ENCODE results near the gene DICER1.

The DICER1 gene

GRCh38 chr14:95048771-95049312, 108.5 kb downstream of the DICER1 start:
- TF ChIP-seq EZH2 (optimal IDR thresholded peaks at IDR 0.05; ENCODE audit: low read depth, low read length), result no peak
- TF ChIP-seq CTCF (IDR thresholded peaks at IDR 0.05; ENCODE audit: low read length), result no peak
- no peak for TF ChIP-seq EZH2phosphoT487 (IDR thresholded peaks at IDR 0.05; ENCODE audit: low read length)
- Histone ChIP-seq H3F3A (ENCODE audit: insufficient read depth, low read length) (no peaks in the 10 kb centered on the region), H3K4me3 (ENCODE audit: low read length) (no peak overlapping the region), H3K27ac (ENCODE audit: low read length) (no peak overlapping the region), H2AFZ (ENCODE audit: low read length) (no peak overlapping the region), H3K9me2 (replicated peaks; ENCODE audit: insufficient read depth, low read length) (no peaks in the 10 kb centered on the region), H3K4me1 (ENCODE audit: low read length) (no peaks in the 10 kb centered on the region), H3K9me3 (replicated peaks; ENCODE audit: insufficient read depth, low read length) (no peaks in the 10 kb centered on the region), H3K4me2 (ENCODE audit: low read depth, low read length) (no peak overlapping the region), H3K36me3 (replicated peaks; ENCODE audit: insufficient read depth, low read length) (no peaks in the 10 kb centered on the region), H4K20me1 (ENCODE audit: insufficient read depth, low read length) (no peaks in the 10 kb centered on the region), H3K27me3 (replicated peaks; ENCODE audit: insufficient read depth, low read length) (no peaks in the 10 kb centered on the region), H3K9ac (ENCODE audit: low read length) (no peak overlapping the region), H3K79me2 (ENCODE audit: low read length) (no peaks in the 10 kb centered on the region)
- no peak for DNase-seq

DNA sequence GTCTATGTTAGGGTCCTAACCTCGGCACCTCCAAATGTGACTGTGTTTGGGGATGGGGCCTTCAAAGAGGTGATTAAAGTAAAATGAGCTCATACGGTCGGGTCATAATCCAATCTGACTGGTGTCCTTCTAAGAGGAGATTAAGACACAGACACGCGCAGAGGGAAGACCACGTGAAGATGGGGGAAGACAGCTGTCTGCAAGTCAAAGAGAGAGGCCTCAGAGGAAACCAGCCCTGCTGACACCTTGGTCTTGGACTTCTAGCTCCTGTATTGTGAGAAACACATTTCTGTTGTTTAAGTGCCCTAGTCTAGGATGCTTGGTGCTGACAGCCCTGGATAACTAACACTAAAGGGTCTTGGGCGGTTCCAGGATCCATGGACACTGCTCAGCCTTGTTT, 109.6 kb downstream of the DICER1 start:
- Histone ChIP-seq H4K20me1 (ENCODE audit: insufficient read depth, low read length) (no peaks in the 10 kb centered on the region), H3K4me1 (ENCODE audit: low read length) (no peaks in the 10 kb centered on the region), H3K27me3 (replicated peaks; ENCODE audit: insufficient read depth, low read length) (no peaks in the 10 kb centered on the region), H3K9ac (ENCODE audit: low read length) (no peak overlapping the region), H2AFZ (ENCODE audit: low read length) (no peak overlapping the region), H3K9me3 (replicated peaks; ENCODE audit: insufficient read depth, low read length) (no peaks in the 10 kb centered on the region), H3K4me3 (ENCODE audit: low read length) (no peak overlapping the region), H3F3A (ENCODE audit: insufficient read depth, low read length) (no peaks in the 10 kb centered on the region), H3K36me3 (replicated peaks; ENCODE audit: insufficient read depth, low read length) (no peaks in the 10 kb centered on the region), H3K4me2 (ENCODE audit: low read depth, low read length) (no peak overlapping the region), H3K9me2 (replicated peaks; ENCODE audit: insufficient read depth, low read length) (no peaks in the 10 kb centered on the region), H3K79me2 (ENCODE audit: low read length) (no peaks in the 10 kb centered on the region), H3K27ac (ENCODE audit: low read length) (no peak overlapping the region)
- TF ChIP-seq EZH2phosphoT487 (IDR thresholded peaks at IDR 0.05; ENCODE audit: low read length), result no peak
- no peak for TF ChIP-seq CTCF (IDR thresholded peaks at IDR 0.05; ENCODE audit: low read length)
- no peak for TF ChIP-seq EZH2 (optimal IDR thresholded peaks at IDR 0.05; ENCODE audit: low read depth, low read length)
- no peak for DNase-seq

DNA sequence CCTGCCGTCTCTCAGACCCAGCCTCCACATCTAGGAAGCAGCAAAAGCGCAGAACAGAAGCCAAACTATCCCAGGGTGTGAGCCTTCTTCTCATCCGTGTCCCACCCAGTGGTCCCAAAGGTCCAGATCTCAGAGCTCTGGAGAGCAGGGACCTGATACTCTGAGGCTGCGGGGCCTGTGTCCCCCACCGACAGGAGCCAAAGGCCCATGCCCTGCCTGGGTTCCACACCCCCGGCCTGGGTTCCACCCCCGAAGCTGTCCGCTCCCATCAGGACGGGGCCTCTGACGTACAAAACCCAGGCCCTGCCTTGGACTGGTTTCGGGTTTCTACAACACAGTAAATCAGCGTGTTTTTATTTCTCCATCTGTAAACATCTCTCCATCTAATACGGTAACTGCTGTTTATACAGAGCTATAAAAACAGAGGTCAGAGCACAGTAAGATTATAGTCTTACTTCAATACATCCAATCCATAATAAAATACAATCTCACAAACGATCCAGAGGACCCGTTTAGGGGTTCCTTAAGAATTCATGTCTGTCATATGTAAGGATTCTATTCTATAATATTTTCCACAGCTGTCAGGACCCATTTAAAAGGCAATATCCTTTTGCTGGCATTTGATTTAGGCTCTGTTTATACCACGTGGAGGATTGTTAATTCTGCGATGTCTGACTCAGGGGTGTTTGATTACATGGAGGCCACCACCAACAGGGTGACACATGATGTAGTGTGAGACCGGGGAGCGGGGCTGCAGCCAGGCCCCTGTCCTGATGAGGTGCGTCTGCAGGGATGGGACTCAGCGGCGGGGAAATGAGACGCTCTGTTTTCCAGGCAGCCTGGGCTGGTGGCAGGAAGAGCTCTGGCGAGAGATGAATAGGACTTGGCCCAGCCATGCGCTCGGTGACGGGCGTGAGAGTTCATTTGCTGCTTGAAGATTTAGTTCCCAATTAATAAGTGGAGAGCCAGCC, 110.3 kb downstream of the DICER1 start:
- DNase-seq, result no peak
- H3K9ac ChIP-seq (ENCODE audit: low read length), result no peak overlapping the region
- H3K4me1 ChIP-seq (ENCODE audit: low read length), result no peaks in the 10 kb centered on the region
- no peaks in the 10 kb centered on the region for H3K27me3 ChIP-seq (replicated peaks; ENCODE audit: insufficient read depth, low read length)
- H3K9me3 ChIP-seq (replicated peaks; ENCODE audit: insufficient read depth, low read length), result no peaks in the 10 kb centered on the region
- H3K4me2 ChIP-seq (ENCODE audit: low read depth, low read length), result no peak overlapping the region
- no peak overlapping the region for H3K27ac ChIP-seq (ENCODE audit: low read length)
- no peaks in the 10 kb centered on the region for H3K79me2 ChIP-seq (ENCODE audit: low read length)
- H4K20me1 ChIP-seq (ENCODE audit: insufficient read depth, low read length), result no peaks in the 10 kb centered on the region
- H3K9me2 ChIP-seq (replicated peaks; ENCODE audit: insufficient read depth, low read length), result no peaks in the 10 kb centered on the region
- no peak overlapping the region for H3K4me3 ChIP-seq (ENCODE audit: low read length)
- H2AFZ ChIP-seq (ENCODE audit: low read length), result no peak overlapping the region
- H3F3A ChIP-seq (ENCODE audit: insufficient read depth, low read length), result no peaks in the 10 kb centered on the region
- TF ChIP-seq EZH2 (optimal IDR thresholded peaks at IDR 0.05; ENCODE audit: low read depth, low read length) (no peak), EZH2phosphoT487 (IDR thresholded peaks at IDR 0.05; ENCODE audit: low read length) (no peak), CTCF (IDR thresholded peaks at IDR 0.05; ENCODE audit: low read length) (no peak)
- H3K36me3 ChIP-seq (replicated peaks; ENCODE audit: insufficient read depth, low read length), result no peaks in the 10 kb centered on the region

Data from MM.1S (cell line).